Stomach (tissue), 4 donors: Measurements from ENCODE around the gene MYO18B.

Experiments
- CTCF ChIP-seq, 7 experiments: fragments of 450-650 bp in 4 of 7; fragments of 200-600 bp in 3 of 7; sonication (generic) in 3 of 7; IDR thresholded peaks; one replicate each; pipeline ENCODE4 v1.5.1; 2016 to 2019; ENCODE audit warnings: antibody characterized with exemption in 7 of 7, control low read depth in 2 of 7, mild to moderate bottlenecking in 1 of 7
- EP300 ChIP-seq: sonication (generic); formaldehyde crosslinking; IDR thresholded peaks from one replicate; pipeline ENCODE4 v1.6.1; 2017; ENCODE audit warnings: antibody characterized with exemption
- POLR2A ChIP-seq, 4 donors: fragments of 450-650 bp; IDR thresholded peaks; one replicate each; pipeline ENCODE4 v1.6.1; 2016; ENCODE audit warnings: antibody characterized with exemption in 4 of 4, control low read depth in 2 of 4, mild to moderate bottlenecking in 1 of 4, moderate library complexity in 1 of 4
- POLR2AphosphoS5 ChIP-seq, 3 donors: sonication (generic); formaldehyde crosslinking; IDR thresholded peaks; one replicate each; pipeline ENCODE4 v1.6.1; 2016; ENCODE audit warnings: antibody characterized with exemption in 3 of 3

GRCh38 chr22:25749420-25750169 is 7.6 kb downstream of the MYO18B start:
- no peak for TF ChIP-seq CTCF (IDR thresholded peaks at IDR 0.05)
- TF ChIP-seq POLR2A (IDR thresholded peaks at IDR 0.05) = no peak
- TF ChIP-seq POLR2AphosphoS5 (IDR thresholded peaks at IDR 0.05) = no peak
- TF ChIP-seq EP300 = no peak
